ENCODE data around the gene MAP3K13.
"Not testable (repeated sequence)": the region's sequence is repeated elsewhere in the genome, so short reads cannot be mapped to it uniquely, and the experiment has no call there.

MAP3K13 gene

GRCh38 chr3:185399737-185400667, 37.1 kb downstream of the MAP3K13 start:
- no peak for DNase-seq (ENCODE audit: low spot score)

GRCh38 chr3:185400866-185401265, 37.9 kb downstream of the MAP3K13 start:
- no peak for DNase-seq (ENCODE audit: low spot score)

- no peak for DNase-seq (ENCODE audit: low spot score)
Observed at GRCh38 chr3:185401319-185401955, 38.5 kb downstream of the MAP3K13 start.

GRCh38 chr3:185402561-185402960, 39.6 kb downstream of the MAP3K13 start:
- no peak for DNase-seq (ENCODE audit: low spot score)

GRCh38 chr3:185403002-185403401, 40.1 kb downstream of the MAP3K13 start:
- DNase-seq (ENCODE audit: low spot score), result no peak

GRCh38 chr3:185405243-185405642, 42.3 kb downstream of the MAP3K13 start:
- no peak for DNase-seq (ENCODE audit: low spot score)

- DNase-seq (ENCODE audit: low spot score), result no peak
Observed at GRCh38 chr3:185405664-185406063, 42.7 kb downstream of the MAP3K13 start.

- no peak for DNase-seq (ENCODE audit: low spot score)
Observed at GRCh38 chr3:185406121-185406620, 43.2 kb downstream of the MAP3K13 start.

GRCh38 chr3:185409957-185410356, 47.0 kb downstream of the MAP3K13 start:
- no peak for DNase-seq (ENCODE audit: low spot score)

GRCh38 chr3:185411133-185411532, 48.2 kb downstream of the MAP3K13 start:
- no peak for DNase-seq (ENCODE audit: low spot score)

GRCh38 chr3:185416513-185416912, 53.6 kb downstream of the MAP3K13 start:
- DNase-seq (ENCODE audit: low spot score), result no peak

- DNase-seq (ENCODE audit: low spot score), result not testable (repeated sequence)
Observed at GRCh38 chr3:185418561-185418977, 55.6 kb downstream of the MAP3K13 start.

GRCh38 chr3:185420762-185421161, 57.8 kb downstream of the MAP3K13 start:
- DNase-seq (ENCODE audit: low spot score), result no peak

GRCh38 chr3:185421577-185422232, 58.8 kb downstream of the MAP3K13 start:
- DNase-seq (ENCODE audit: low spot score), result no peak

- no peak for DNase-seq (ENCODE audit: low spot score)
Observed at GRCh38 chr3:185422677-185423076, 59.7 kb downstream of the MAP3K13 start.

GRCh38 chr3:185423178-185423577, 60.2 kb downstream of the MAP3K13 start:
- DNase-seq (ENCODE audit: low spot score), result no peak

GRCh38 chr3:185424435-185424834, 61.5 kb downstream of the MAP3K13 start:
- no peak for DNase-seq (ENCODE audit: low spot score)

GRCh38 chr3:185430375-185430774, 67.4 kb downstream of the MAP3K13 start:
- no peak for DNase-seq (ENCODE audit: low spot score)

- no peak for DNase-seq (ENCODE audit: low spot score)
Observed at GRCh38 chr3:185439745-185440466, 77.0 kb downstream of the MAP3K13 start.

GRCh38 chr3:185442031-185442430, 79.1 kb downstream of the MAP3K13 start:
- DNase-seq (ENCODE audit: low spot score), result no peak

GRCh38 chr3:185444329-185444728, 81.4 kb downstream of the MAP3K13 start:
- DNase-seq (ENCODE audit: low spot score), result no peak

- DNase-seq (ENCODE audit: low spot score), result no peak
Observed at GRCh38 chr3:185448107-185448506, 85.2 kb downstream of the MAP3K13 start.

Data from hepatic stellate cell (primary cell).